Adipocyte (in vitro differentiated cells): ENCODE results near the gene PASD1.
"Not testable (repeated sequence)": the region's sequence is repeated elsewhere in the genome, so short reads cannot be mapped to it uniquely, and the experiment has no call there.

ENCODE experiments used
- DNase-seq: peaks from one replicate; pipeline ENCODE4 v3.0.0-alpha.2; 2015; ENCODE audit warnings: low read depth
- H3K27me3 ChIP-seq: replicated peaks from 2 replicates; pipeline ENCODE4 v1.7.0; 2013; ENCODE audit warnings: mild to moderate bottlenecking, low read length, moderate library complexity; ENCODE audit not compliant: control insufficient read depth, insufficient read depth
- H3K36me3 ChIP-seq: 2 replicates; pipeline ENCODE4 v1.7.0; 2013; ENCODE audit warnings: low read length, mild to moderate bottlenecking, moderate library complexity; ENCODE audit not compliant: control insufficient read depth, insufficient read depth, severe bottlenecking
- H3K4me1 ChIP-seq: 2 replicates; pipeline ENCODE4 v1.7.0; 2013; ENCODE audit warnings: mild to moderate bottlenecking, low read length, moderate library complexity; ENCODE audit not compliant: control insufficient read depth, insufficient read depth
- H3K4me3 ChIP-seq: 2 replicates; pipeline ENCODE4 v1.7.0; 2013; ENCODE audit warnings: mild to moderate bottlenecking, low read length, moderate library complexity
- H3K9ac ChIP-seq: 2 replicates; pipeline ENCODE4 v1.7.0; 2013; ENCODE audit warnings: mild to moderate bottlenecking, low read length, moderate library complexity
- H3K9me3 ChIP-seq: 2 replicates; pipeline ENCODE4 v1.7.0; 2013; ENCODE audit warnings: mild to moderate bottlenecking, low read length, moderate library complexity; ENCODE audit not compliant: control insufficient read depth

Gene PASD1

GRCh38 chrX:151694121-151694520 lies 130.6 kb downstream of the PASD1 start:
- Histone ChIP-seq H3K4me1 (peaks cover 9% of the 10 kb centered on the region), H3K9me3 (no peaks in the 10 kb centered on the region), H3K9ac (no peak overlapping the region), H3K27me3 (peaks cover 30% of the 10 kb centered on the region), H3K4me3 (no peak overlapping the region), H3K36me3 (no peaks in the 10 kb centered on the region)
- DNase-seq = no peak

- H3K4me3 ChIP-seq = no peak within 1 kb of the TSS
- H3K9me3 ChIP-seq = no peaks in the 10 kb centered on the region
- no peak for DNase-seq
- peaks cover 9% of the 10 kb centered on the region for H3K4me1 ChIP-seq
- no peak within 1 kb of the TSS for H3K9ac ChIP-seq
- H3K27me3 ChIP-seq = peaks cover 32% of the 10 kb centered on the region
- no peaks in the 10 kb centered on the region for H3K36me3 ChIP-seq
Observed at GRCh38 chrX:151694661-151695582, 131.4 kb downstream of the PASD1 start, which contains the start of gene PRRG3. TSS of gene PRRG3 (plus strand) at chrX:151695458. CDS start at chrX:151698815, 3,357 bp downstream.

- Histone ChIP-seq H3K9ac (no peak overlapping the region), H3K4me1 (peaks cover 9% of the 10 kb centered on the region), H3K36me3 (no peaks in the 10 kb centered on the region), H3K9me3 (no peaks in the 10 kb centered on the region), H3K4me3 (no peak overlapping the region), H3K27me3 (peaks cover 35% of the 10 kb centered on the region)
- no peak for DNase-seq
Observed at GRCh38 chrX:151695583-151696340, 132.3 kb downstream of the PASD1 start.

GRCh38 chrX:151697082-151697481 lies 133.6 kb downstream of the PASD1 start:
- not testable (repeated sequence) for H3K36me3 ChIP-seq
- H3K9ac ChIP-seq = peak overlapping the region; percentile 42

GRCh38 chrX:151697522-151697921 lies 134.0 kb downstream of the PASD1 start:
- Histone ChIP-seq H3K36me3 (no peaks in the 10 kb centered on the region), H3K9ac (peak overlapping the region; percentile 42), H3K4me3 (peak overlapping the region; percentile 54), H3K4me1 (peaks cover 9% of the 10 kb centered on the region), H3K9me3 (no peaks in the 10 kb centered on the region), H3K27me3 (peaks cover 21% of the 10 kb centered on the region)
- peak; percentile 82 for DNase-seq

More at GRCh38 chrX:151697082-151697481, 133.6 kb downstream of the PASD1 start:
- not testable (repeated sequence) for H3K4me1 ChIP-seq, H3K9me3 ChIP-seq
- H3K4me3 ChIP-seq = peak overlapping the region; percentile 54
- DNase-seq = peak; percentile 21
- peaks cover 25% of the 10 kb centered on the region for H3K27me3 ChIP-seq

- Histone ChIP-seq H3K27me3 (peaks cover 13% of the 10 kb centered on the region), H3K36me3 (no peaks in the 10 kb centered on the region), H3K4me3 (no peak overlapping the region), H3K9ac (no peak overlapping the region), H3K9me3 (no peaks in the 10 kb centered on the region), H3K4me1 (peaks cover 9% of the 10 kb centered on the region)
- DNase-seq = no peak
Observed at GRCh38 chrX:151698485-151698884, 135.0 kb downstream of the PASD1 start.

GRCh38 chrX:151699746-151700145 lies 136.3 kb downstream of the PASD1 start:
- Histone ChIP-seq H3K36me3 (no peaks in the 10 kb centered on the region), H3K27me3 (peaks cover 17% of the 10 kb centered on the region)

GRCh38 chrX:151700581-151700980 lies 137.1 kb downstream of the PASD1 start:
- Histone ChIP-seq H3K4me1 (peaks cover 9% of the 10 kb centered on the region), H3K4me3 (no peak overlapping the region), H3K36me3 (no peaks in the 10 kb centered on the region), H3K9ac (no peak overlapping the region), H3K9me3 (no peaks in the 10 kb centered on the region), H3K27me3 (peaks cover 24% of the 10 kb centered on the region)
- DNase-seq = no peak

More at GRCh38 chrX:151699746-151700145, 136.3 kb downstream of the PASD1 start:
- no peak overlapping the region for H3K9ac ChIP-seq
- H3K9me3 ChIP-seq = no peaks in the 10 kb centered on the region
- H3K4me1 ChIP-seq = peaks cover 9% of the 10 kb centered on the region
- no peak for DNase-seq
- no peak overlapping the region for H3K4me3 ChIP-seq

GRCh38 chrX:151701071-151701470 lies 137.6 kb downstream of the PASD1 start:
- H3K36me3 ChIP-seq = no peaks in the 10 kb centered on the region
- H3K4me3 ChIP-seq = no peak overlapping the region
- H3K9me3 ChIP-seq = no peaks in the 10 kb centered on the region
- H3K9ac ChIP-seq = no peak overlapping the region
- peaks cover 27% of the 10 kb centered on the region for H3K27me3 ChIP-seq
- DNase-seq = no peak
- peaks cover 9% of the 10 kb centered on the region for H3K4me1 ChIP-seq

GRCh38 chrX:151701531-151701930 lies 138.1 kb downstream of the PASD1 start:
- Histone ChIP-seq H3K36me3 (no peaks in the 10 kb centered on the region), H3K4me3 (no peak overlapping the region), H3K9ac (no peak overlapping the region), H3K4me1 (peaks cover 9% of the 10 kb centered on the region), H3K9me3 (no peaks in the 10 kb centered on the region), H3K27me3 (peaks cover 32% of the 10 kb centered on the region)
- DNase-seq = no peak

- Histone ChIP-seq H3K4me3 (no peak overlapping the region), H3K9me3 (no peaks in the 10 kb centered on the region), H3K27me3 (peaks cover 38% of the 10 kb centered on the region), H3K36me3 (no peaks in the 10 kb centered on the region), H3K4me1 (peaks cover 8% of the 10 kb centered on the region), H3K9ac (no peak overlapping the region)
- peak; percentile 28 for DNase-seq
Observed at GRCh38 chrX:151702026-151702714, 138.7 kb downstream of the PASD1 start.
